NOMO-1 (cell line): ENCODE measurements around the gene TMEM238.
"Not testable (repeated sequence)": the region's sequence is repeated elsewhere in the genome, so short reads cannot be mapped to it uniquely, and the experiment has no call there.

ENCODE experiments used
- DNase-seq, 2 experiments: peaks; one replicate each; lab custom pipeline; 2025; ENCODE audit not compliant: unreplicated experiment in 2 of 2; lab: John Stamatoyannopoulos, UW

The TMEM238 gene

DNA sequence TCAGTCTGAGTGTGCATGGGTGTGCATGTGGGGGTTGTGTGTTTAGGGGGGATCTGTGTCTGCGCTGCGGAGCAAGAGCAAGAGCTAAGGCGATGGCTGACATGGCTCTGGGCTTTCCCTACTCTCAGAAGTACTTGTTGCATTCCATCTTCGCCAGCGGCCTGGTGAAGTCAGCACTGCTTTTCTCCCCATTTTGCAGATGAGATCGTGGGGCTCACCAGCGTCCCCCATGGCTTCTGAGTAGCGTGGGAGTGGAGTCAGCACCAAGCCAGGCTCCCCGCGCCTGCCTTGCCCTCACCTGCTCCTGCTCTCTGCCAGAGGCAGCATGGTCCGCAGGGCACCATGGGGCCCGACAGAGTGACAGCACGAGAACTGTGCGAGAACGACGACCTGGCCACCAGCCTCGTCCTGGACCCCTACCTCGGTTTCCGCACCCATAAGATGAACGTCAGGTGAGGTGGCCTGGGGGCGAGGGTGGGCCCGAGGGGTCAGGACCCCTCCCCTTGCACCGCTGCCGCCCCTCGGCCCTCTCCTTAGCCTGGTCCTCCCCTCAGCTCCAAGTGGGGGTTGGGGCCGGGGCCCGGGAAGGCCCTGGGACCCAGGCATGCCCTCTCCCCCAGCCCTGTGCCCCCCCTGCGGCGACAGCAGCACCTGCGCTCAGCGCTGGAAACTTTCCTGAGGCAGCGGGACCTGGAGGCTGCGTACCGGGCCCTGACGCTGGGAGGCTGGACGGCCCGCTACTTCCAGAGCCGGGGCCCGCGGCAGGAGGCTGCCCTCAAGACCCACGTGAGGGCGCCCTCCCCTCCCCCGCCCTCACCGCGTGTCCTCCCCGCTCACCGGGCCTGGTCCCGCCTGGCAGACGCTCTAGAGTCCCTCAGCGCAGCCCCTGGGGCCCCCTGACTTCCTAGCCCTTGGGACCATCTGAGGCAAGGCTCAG, 42.2 kb downstream of the TMEM238 start:
- DNase-seq = no peak

DNA sequence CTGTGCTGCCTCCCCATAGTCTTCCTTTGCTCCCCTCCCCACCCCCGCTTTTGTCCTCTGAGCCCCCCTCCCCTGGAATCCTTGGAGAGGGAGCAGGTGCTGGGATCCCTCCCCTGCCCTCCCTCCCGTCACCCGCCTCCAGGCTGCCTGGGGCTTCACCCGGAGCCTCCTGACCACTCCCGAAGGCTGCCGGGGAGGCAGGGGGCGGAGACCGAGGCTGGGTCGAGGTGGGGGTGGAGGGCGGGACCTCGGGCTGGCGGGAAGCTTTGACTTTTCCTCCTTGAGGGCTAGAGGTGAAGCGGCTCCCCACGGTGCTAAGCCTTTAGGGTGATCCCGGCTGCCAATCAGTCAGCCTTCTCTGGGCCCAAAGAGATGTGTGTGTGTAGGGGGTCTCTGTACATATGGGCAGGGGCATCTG, 42.9 kb downstream of the TMEM238 start:
- peak; percentile 24 to 28 for DNase-seq

DNA sequence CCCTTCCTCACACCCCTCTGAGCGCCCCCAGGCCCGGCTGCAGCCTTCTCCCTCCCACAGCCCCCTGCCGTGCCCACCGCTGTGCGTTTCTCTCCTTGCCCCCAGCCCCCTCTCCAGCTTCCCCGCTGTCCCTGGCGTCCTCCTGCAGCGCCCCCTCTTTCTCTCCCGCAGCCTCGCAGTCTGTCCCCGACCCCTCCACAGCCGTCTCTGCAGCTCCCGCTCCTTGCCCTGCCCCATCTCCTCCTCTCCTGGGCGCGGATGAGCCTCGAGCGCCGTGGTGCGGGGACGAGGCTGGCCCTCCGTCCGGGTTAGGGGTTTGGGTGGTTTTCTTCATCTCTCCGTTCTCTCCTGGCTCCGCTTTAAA, 43.3 kb downstream of the TMEM238 start:
- peak in 1 of 2 experiments; percentile 22 for DNase-seq

DNA sequence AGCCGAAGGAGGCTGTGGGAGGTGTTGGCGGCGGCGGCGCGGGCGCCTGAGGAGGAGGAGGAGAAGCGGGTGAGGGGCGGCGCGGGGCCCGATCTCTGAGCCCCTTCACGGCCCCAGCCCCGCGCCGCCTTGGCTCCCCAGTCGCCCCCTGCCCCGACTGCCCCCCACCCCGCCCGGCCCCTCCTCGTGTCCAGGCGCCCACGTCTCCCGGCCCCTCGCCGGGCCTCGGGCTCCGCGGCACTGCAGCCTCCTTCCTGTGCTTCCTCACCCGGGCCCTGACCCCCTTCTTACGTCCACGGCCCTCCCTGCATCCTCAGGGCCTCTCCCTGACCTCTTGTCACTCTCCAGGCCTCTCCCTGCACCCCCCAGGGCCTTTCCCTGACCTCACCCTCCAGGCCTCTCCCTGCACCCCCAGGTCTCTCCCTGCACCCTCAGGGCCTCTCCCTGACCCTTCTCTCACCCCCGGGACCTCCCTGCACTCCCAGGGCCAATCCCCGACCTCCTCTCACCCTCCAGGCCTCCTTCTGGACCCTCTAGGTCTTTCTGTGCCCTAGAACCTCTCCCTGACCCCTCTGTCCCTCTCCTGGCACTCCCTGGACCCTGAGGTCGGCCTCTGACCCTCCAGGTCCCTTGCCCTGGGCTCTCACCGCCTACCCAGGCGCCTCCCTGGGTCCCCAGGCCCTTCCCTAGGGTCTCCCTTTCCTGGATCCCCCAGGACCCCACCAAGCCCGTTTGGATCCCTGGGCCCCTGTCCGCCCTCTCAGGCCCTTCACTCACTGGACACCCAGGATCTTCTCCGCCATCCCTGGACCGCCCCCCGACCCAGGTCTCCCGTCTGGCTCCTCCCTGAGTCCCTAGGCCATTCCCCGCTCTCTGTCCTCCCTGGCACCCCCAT, 44.0 kb downstream of the TMEM238 start:
- no peak for DNase-seq

DNA sequence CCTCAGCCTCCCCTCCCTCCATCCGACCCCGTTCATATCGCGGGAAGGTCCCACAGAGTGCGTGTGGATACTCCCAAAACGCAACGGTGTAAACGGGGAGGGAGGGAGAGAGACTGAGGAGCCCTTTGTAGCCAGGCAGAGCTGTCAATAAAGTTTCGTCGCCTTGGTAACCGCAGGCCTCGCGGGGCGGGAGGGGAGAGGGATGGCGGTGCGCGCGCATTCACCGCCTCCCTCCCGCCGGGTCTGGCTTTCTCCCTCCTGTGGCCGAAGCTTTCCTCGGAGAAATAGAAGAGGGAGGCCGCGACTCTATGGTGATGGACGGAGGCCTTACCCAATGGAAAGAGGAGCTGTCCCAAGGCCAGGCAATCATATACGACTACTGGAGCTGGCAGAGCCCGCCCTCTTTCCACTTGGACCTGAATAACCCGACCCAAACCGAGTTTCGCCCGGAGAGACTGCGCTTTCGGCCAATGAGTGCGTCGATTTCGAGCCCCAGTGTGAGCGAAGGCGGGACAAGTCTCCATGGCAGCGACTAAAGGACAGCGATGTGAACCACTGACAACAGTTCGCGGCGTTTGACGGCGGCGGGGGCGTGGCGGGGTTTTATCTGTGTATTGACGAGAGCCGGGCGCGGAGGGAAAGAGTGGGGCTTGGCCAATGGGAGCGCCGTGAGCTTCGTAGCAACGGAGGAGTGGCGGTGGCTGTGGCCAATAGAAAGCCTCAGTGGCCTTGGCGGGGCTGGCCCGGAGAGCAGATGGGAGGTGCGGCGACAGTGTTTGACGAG, 44.8 kb downstream of the TMEM238 start, which contains the start of gene KMT5C:
Gene KMT5C (plus strand): TSS at position 772 of the 784 bp plus-strand sequence. CDS start 2,061 bp downstream, outside the sequence.
- DNase-seq = peak; percentile 100

DNA sequence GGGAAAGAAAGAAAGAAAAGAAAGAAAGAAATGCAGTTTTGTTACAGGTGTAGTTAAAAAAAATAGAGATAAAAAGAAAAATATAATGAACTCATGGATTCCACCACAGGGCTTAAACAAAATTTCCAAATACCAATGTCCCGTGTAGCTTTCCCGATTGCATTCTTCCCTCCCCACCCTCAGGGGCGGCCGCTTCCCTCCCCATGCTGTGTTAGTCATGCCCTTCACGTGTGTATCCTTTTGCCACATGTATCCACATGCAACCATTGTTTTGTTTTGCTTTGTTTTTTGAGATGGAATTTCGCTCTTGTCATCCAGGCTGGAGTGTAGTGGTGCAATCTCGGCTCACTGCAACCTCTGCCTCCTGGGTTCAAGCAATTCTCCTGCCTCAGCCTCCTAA, 48.0 kb downstream of the TMEM238 start:
- no peak for DNase-seq

DNA sequence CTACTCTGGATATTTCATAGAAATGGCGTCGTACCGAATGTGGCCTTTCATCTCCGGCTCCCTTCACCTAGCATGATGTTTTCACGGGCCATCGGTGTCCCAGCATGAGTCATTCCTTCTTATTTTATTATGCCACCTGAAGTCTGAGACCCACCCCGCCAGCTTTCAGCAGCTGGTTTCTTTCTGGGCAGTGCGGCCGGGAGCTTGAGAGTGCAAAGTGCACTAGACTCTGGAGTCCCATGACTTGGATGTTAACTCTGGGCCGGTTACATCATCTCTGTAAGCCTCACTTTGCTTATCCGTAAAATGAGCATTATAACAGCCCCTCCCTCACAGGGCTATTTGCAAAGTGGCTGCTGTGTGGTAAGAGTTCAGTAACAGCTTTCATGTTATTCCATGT, 50.2 kb downstream of the TMEM238 start:
- no peak for DNase-seq

DNA sequence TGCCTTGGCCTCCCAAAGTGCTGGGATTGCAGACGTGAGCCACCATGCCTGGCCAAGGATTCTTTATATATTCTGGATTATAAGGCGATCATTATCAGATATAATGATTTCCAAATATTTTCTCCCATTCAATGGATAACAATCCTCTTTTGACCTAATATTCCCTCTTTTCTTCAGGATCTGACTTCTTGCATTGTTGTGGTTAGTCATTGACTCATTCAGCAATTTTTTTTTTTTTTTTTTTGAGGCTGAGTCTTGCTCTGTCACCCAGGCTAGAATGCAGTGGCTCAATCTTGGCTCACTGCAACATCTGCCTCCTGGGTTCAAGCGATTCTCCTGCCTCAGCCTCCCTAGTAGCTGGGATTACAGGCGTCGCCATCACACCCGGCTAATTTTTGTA, 54.3 kb downstream of the TMEM238 start:
- DNase-seq = not testable (repeated sequence)
